Measurements from ENCODE around the gene PARD3B. TPM values are rescaled to one million over a fixed set of nuclear protein-coding genes. Genes with fewer than 3 reads are reported as not detected.

Gene PARD3B
- total RNA-seq, 1 experiment from 2014 or later: 6.4 TPM

DNA sequence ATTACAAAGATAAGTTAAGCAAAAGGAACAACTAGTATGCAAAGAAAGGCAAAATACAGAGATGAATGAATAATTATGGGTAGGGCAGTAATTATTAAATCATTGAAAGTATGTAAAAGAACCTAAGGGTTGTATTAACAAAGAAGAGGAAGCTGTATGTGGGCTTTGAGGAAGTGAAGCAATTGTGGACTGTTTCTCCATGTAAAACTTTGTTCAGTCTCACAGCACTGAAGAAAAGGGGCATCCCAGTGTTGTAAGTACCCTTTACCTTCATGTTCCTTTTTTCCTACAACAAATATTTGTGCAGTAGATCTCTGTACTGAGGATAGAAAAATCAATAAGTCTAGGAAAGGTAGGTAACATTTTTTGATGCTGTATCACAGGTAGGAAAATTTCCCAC, 748.3 kb downstream of the PARD3B start:
- H3K27ac ChIP-seq (ENCODE audit: insufficient read length, low read depth, low read length): no peak overlapping the region
- peaks cover 29 to 36% of the 10 kb centered on the region in 2 experiments for H3K4me1 Mint-ChIP-seq
- H3K14ac ChIP-seq (ENCODE audit: insufficient read depth, low read length): no peak overlapping the region
- no peaks in the 10 kb centered on the region for H4K20me1 ChIP-seq (ENCODE audit: control insufficient read depth, insufficient read depth, insufficient read length)
- no peak for DNase-seq
- no peak for TF ChIP-seq CTCF (conservative IDR thresholded peaks at IDR 0.05)
- no peak overlapping the region for H4K91ac ChIP-seq (ENCODE audit: insufficient read length, low read depth, low read length)
- no peak overlapping the region for H3K9ac ChIP-seq (ENCODE audit: extremely low read depth, insufficient read length, low read length)
- H3K56ac ChIP-seq (ENCODE audit: insufficient read length, low read depth, low read length): no peak overlapping the region
- no peak overlapping the region for H2BK15ac ChIP-seq (ENCODE audit: low read depth, low read length)
- no peak overlapping the region for H2BK5ac ChIP-seq (ENCODE audit: insufficient read length, low read length)
- H3K23ac ChIP-seq (ENCODE audit: insufficient read length, low read depth, low read length): no peak overlapping the region
- no peak overlapping the region for H3K4me2 ChIP-seq (ENCODE audit: insufficient read depth, insufficient read length, low read length)
- H3K4me3 Mint-ChIP-seq: no peak overlapping the region
- no peaks in the 10 kb centered on the region for H3K23me2 ChIP-seq (ENCODE audit: insufficient read length, low read depth, low read length, poor library complexity, severe bottlenecking)
- H2BK20ac ChIP-seq (ENCODE audit: low read depth, low read length, poor library complexity, severe bottlenecking): no peak overlapping the region
- peaks cover 3 to 13% of the 10 kb centered on the region in 2 experiments; a peak in 4 of 5 replicates for H3K9me3 Mint-ChIP-seq
- no peak overlapping the region for H4K5ac ChIP-seq (ENCODE audit: insufficient read length, low read depth, low read length)
- H2AK5ac ChIP-seq (ENCODE audit: insufficient read length, low read length): no peak overlapping the region
- H3T11ph ChIP-seq (ENCODE audit: low read length): no peak overlapping the region
- no peaks in the 10 kb centered on the region for H3K27me3 Mint-ChIP-seq (ENCODE audit: low read depth)
- peaks cover 7 to 18% (median 7%) of the 10 kb centered on the region in 3 experiments; a peak in 5 of 7 replicates for H3K36me3 Mint-ChIP-seq (ENCODE audit: insufficient read depth in 1 of 3, low read depth in 3 of 3)
- H3K79me1 ChIP-seq (ENCODE audit: insufficient read depth, low read depth, low read length, poor library complexity, severe bottlenecking): no peaks in the 10 kb centered on the region
- no peak overlapping the region for H2AFZ ChIP-seq (ENCODE audit: low read length)
- H2BK120ac ChIP-seq (ENCODE audit: low read depth, low read length, poor library complexity, severe bottlenecking): no peak overlapping the region
- no peaks in the 10 kb centered on the region; the same call in 1 of the 2 replicates for H3K4me1 ChIP-seq (ENCODE audit: insufficient read depth, low read length)
- no peak overlapping the region for H2BK12ac ChIP-seq (ENCODE audit: insufficient read length, low read depth, low read length)
- H3K27me3 ChIP-seq (ENCODE audit: insufficient read depth, low read length): no peaks in the 10 kb centered on the region
- no peak overlapping the region for H3K4ac ChIP-seq (ENCODE audit: low read depth, low read length)
- H3K79me2 ChIP-seq (ENCODE audit: insufficient read depth, low read length): no peaks in the 10 kb centered on the region
- H3K18ac ChIP-seq (ENCODE audit: insufficient read length, low read depth, low read length): no peak overlapping the region
- H3K9me3 ChIP-seq (ENCODE audit: control insufficient read depth, low read depth, low read length): no peaks in the 10 kb centered on the region
- no peak overlapping the region for H3K27ac Mint-ChIP-seq
- no peak overlapping the region for H4K8ac ChIP-seq (replicated peaks; ENCODE audit: insufficient read length, low read depth, low read length)

All from H9 (cell line).